Glutamatergic neuron (in vitro differentiated cells): ENCODE data around the gene IRF2BP1. TPM values are rescaled to one million over a fixed set of nuclear protein-coding genes. Genes with fewer than 3 reads are reported as not detected.

Experiments used
- DNase-seq: peaks from one replicate; pipeline ENCODE4 v3.0.0; 2022
- H3K27ac Mint-ChIP-seq: one replicate; pipeline ENCODE4 v1.8.0; 2020; ENCODE audit warnings: mild to moderate bottlenecking, mixed read lengths, inconsistent platforms; ENCODE audit not compliant: unreplicated experiment
- H3K27me3 Mint-ChIP-seq: one replicate; pipeline ENCODE4 v1.8.0; 2020; ENCODE audit warnings: mild to moderate bottlenecking, moderate library complexity, mixed read lengths, inconsistent platforms; ENCODE audit not compliant: unreplicated experiment
- H3K36me3 Mint-ChIP-seq: one replicate; pipeline ENCODE4 v1.8.0; 2020; ENCODE audit warnings: mild to moderate bottlenecking, mixed read lengths, inconsistent platforms; ENCODE audit not compliant: unreplicated experiment
- H3K4me1 Mint-ChIP-seq: one replicate; pipeline ENCODE4 v1.8.0; 2020; ENCODE audit warnings: mild to moderate bottlenecking, low read depth, mixed read lengths, inconsistent platforms; ENCODE audit not compliant: unreplicated experiment
- H3K4me3 Mint-ChIP-seq: one replicate; pipeline ENCODE4 v1.8.0; 2020; ENCODE audit warnings: mild to moderate bottlenecking, mixed read lengths, inconsistent platforms; ENCODE audit not compliant: unreplicated experiment
- H3K9me3 Mint-ChIP-seq: one replicate; pipeline ENCODE4 v1.8.0; 2020; ENCODE audit warnings: mild to moderate bottlenecking, moderate library complexity, mixed read lengths, inconsistent platforms; ENCODE audit not compliant: unreplicated experiment
- CTCF ChIP-seq: fragments of 200-600 bp; sonication (generic); IDR thresholded peaks from one replicate; pipeline ENCODE4 v1.5.0; 2021; ENCODE audit not compliant: partially characterized antibody, unreplicated experiment
- long read RNA-seq: library from polyadenylated mRNA; unstranded; transcript quantifications from one replicate; pipeline ENCODE4 v2.0.0, GENCODE V29; 2020; ENCODE audit not compliant: unreplicated experiment
- total RNA-seq: library from RNA; stranded (reverse); fragmentation: NEBNext Ultra II Directional; extraction: Animal tissue kit (Norgen Biotek cat#: 25700); gene quantifications from one replicate; pipeline ENCODE4 v1.2.1, GENCODE V29; 2021; ENCODE audit not compliant: unreplicated experiment

The IRF2BP1 gene
- total RNA-seq = 19.2 TPM
- long read RNA-seq, partial matches to known transcripts = 0 of 1 reads
- long read RNA-seq, other reads (novel, unspliced or antisense) = 0 of 1 reads

GRCh38 chr19:45885556-45886426 is at the start of gene IRF2BP1:
Gene IRF2BP1 (minus strand): TSS chr19:45886141. CDS start chr19:45885774, 367 bp downstream.
- DNase-seq = peak; percentile 94
- Mint-ChIP-seq H3K4me1 (peaks cover 9% of the 10 kb centered on the region), H3K27me3 (peaks cover 7% of the 10 kb centered on the region), H3K9me3 (peaks cover 9% of the 10 kb centered on the region), H3K4me3 (peak within 1 kb of the TSS; percentile 96), H3K36me3 (no peaks in the 10 kb centered on the region), H3K27ac (peak within 1 kb of the TSS; percentile 93)
- TF ChIP-seq CTCF = no peak

- H3K27me3 Mint-ChIP-seq = peaks cover 3% of the 10 kb centered on the region
- no peak for TF ChIP-seq CTCF
- H3K4me1 Mint-ChIP-seq = peaks cover 7% of the 10 kb centered on the region
- H3K27ac Mint-ChIP-seq = no peak overlapping the region
- no peak for DNase-seq
- H3K36me3 Mint-ChIP-seq = peaks cover 6% of the 10 kb centered on the region
- H3K9me3 Mint-ChIP-seq = peaks cover 13% of the 10 kb centered on the region
- no peak overlapping the region for H3K4me3 Mint-ChIP-seq
These were observed 49.3 kb upstream of the IRF2BP1 start for GRCh38 chr19:45935267-45935666.

GRCh38 chr19:45934551-45935230 is 48.8 kb upstream of the IRF2BP1 start:
- TF ChIP-seq CTCF = no peak
- Mint-ChIP-seq H3K9me3 (peaks cover 12% of the 10 kb centered on the region), H3K4me1 (peaks cover 7% of the 10 kb centered on the region), H3K27me3 (peaks cover 5% of the 10 kb centered on the region), H3K4me3 (no peak overlapping the region), H3K27ac (no peak overlapping the region), H3K36me3 (peaks cover 6% of the 10 kb centered on the region)
- DNase-seq = no peak

- Mint-ChIP-seq H3K27me3 (peaks cover 5% of the 10 kb centered on the region), H3K9me3 (peaks cover 10% of the 10 kb centered on the region), H3K4me3 (no peak overlapping the region), H3K36me3 (peaks cover 6% of the 10 kb centered on the region), H3K27ac (no peak overlapping the region), H3K4me1 (peaks cover 5% of the 10 kb centered on the region)
- TF ChIP-seq CTCF = no peak
- DNase-seq = no peak
These were observed 47.8 kb upstream of the IRF2BP1 start for GRCh38 chr19:45933759-45934158.
